GM19463 (cell line): Measurements from ENCODE around the gene SLC13A3.

Experiments used
- ATAC-seq: cut with Tn5 transposase; IDR thresholded peaks from one replicate; pipeline ENCODE4 v1.9.1; 2021; ENCODE audit warnings: mild to moderate bottlenecking, moderate library complexity; ENCODE audit not compliant: unreplicated experiment

The SLC13A3 gene

GRCh38 chr20:46637427-46638133 is 13.7 kb downstream of the SLC13A3 start:
- ATAC-seq = no peak

GRCh38 chr20:46637020-46637419 is 14.2 kb downstream of the SLC13A3 start:
- ATAC-seq = no peak

- no peak for ATAC-seq
Measured at GRCh38 chr20:46636514-46636913, 14.7 kb downstream of the SLC13A3 start.

DNA sequence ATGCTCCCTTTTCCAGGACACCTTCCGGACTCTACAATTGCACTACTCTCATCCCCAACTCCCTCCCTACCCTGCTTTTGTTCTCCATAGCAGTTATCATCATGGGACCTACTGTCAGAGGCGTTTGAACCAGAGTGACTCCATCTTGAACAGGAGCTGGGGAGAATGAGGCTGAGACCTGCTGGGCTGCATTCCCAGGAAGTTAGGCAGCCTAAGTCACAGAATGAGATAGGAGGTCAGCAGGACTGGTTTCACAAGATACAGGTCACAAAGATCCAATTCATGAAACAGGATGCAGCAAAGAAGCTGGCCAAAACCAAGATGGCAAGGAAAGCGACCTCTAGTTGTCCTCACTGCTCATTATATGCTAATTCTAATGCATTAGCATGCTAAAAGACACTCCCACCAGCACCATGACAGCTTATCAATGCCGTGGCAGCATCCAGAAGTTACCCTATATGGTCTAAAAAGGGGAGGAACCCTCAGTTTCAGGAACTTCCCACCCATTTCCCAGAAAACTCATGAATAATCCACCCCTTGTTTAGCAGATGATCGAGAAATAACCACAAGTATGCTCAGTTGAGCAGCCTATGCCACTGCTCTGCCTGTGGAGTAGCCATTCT is 15.6 kb downstream of the SLC13A3 start:
- no peak for ATAC-seq

DNA sequence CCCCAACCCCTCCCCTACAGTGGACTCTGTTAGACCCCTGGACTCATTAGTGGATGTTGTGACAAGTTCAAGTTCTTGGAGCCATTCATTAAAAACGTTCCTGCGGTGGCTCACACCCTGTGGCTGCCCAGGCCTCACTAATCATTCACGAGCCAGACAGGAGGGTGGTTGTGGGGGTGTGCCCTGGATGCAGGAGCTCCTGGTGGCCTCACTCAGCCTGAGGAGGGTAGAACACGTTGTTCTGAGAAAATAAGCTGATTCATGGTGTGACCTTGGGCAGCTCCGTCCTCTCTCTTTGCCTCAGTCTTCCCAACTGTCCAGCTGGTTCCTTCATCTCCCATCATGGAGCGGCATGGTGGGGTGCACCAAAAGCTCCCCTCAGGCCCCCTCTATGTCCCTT is 16.7 kb downstream of the SLC13A3 start:
- ATAC-seq = no peak

DNA sequence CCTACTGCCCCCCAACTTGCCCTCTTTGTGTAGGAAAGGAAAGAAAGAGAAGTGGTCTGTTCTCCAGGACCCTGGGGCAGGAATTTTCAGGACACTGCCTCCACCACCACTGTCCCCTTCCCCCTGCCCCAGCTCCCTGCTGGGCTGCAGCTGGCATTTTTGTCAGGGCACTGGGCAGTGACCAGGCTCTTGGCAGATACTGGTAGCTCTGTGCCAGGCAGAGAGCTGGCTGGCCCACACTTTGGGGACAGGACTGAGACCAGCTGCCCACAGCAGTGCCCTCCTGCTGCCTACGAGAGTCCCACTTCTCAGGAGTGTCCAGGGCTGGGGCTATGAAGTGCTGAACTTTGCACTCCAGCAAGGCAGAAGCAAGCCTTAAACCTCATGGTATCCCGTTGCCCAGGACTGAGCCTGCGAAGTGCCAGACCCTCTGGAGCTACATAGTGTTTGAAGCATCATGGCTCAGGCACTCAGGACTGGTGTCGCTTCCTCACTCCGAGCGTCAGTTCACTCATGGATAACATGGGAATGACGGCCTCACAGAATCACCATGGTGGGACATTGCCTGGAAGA is 19.3 kb downstream of the SLC13A3 start:
- no peak for ATAC-seq

DNA sequence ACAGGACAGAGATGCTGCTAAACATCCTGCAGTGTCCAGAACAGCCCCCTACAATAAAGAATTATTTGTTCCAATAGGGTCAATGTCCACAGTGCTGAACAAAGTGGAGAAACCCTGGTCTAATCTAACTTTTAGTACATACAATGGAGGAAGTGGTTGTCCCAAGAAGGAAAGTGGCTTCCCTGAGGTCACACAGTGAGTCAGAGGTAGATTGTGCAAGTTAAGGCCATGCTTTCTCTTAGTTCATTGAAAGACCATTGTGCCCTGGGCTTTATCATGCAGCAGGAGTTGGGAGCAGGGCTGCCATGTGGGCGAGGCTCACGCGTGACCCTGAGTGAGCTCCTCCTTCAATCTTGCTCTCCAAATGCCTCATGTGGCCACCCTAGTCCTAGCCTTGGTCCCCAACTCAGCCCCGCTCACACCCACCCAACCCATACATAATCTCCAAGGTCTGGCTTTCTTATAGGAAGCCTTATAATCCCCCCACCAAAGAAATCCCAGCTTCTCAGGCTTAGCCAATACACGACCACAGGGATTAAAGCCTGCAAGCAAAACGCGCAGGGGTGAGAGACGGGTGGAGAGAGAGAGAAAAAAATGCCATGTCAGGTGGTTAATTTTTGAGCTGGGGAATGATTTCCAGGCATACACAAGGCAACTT is 19.9 kb downstream of the SLC13A3 start:
- no peak for ATAC-seq

DNA sequence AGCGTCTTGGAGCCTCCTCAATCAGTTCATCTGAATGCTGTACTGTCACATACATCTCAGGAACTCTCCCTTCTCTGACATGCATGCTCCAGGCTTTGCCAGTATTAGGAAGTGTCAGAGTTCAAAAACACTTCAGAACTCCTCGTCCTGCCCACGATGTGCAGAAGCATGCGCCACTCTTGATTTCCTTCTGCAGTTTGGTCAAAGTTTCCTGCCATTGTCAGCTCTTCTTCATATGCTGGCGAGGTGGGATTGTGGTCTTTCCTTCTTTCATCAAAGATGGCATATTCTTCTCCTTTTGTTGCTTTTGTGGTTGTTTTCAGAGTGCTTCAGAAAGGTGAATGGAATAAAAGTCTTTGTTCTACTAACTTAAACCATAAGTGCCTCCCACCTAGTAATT is 21.0 kb downstream of the SLC13A3 start:
- no peak for ATAC-seq

GRCh38 chr20:46629341-46629740 is 21.9 kb downstream of the SLC13A3 start:
- no peak for ATAC-seq

GRCh38 chr20:46627234-46627633 is 24.0 kb downstream of the SLC13A3 start:
- no peak for ATAC-seq

DNA sequence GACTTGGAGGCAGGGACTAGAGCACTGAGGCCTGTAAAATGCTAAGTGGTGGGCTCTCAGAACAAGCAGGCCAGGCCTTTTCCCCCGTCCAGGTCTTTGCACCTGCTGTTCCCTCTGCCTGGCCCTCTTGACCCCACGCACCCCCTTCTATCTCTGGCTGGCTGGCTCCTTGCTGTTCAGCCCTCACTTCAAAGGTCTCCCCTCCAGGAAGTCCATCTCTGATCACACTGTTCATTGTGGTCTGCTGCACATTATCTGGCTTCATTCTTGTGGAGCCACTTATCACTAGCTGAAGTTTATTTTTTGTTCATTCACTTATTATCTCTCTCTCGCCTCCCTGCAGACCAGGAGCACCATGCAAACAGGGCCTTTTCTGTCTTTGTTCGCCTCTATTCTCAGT is 24.5 kb downstream of the SLC13A3 start:
- no peak for ATAC-seq

DNA sequence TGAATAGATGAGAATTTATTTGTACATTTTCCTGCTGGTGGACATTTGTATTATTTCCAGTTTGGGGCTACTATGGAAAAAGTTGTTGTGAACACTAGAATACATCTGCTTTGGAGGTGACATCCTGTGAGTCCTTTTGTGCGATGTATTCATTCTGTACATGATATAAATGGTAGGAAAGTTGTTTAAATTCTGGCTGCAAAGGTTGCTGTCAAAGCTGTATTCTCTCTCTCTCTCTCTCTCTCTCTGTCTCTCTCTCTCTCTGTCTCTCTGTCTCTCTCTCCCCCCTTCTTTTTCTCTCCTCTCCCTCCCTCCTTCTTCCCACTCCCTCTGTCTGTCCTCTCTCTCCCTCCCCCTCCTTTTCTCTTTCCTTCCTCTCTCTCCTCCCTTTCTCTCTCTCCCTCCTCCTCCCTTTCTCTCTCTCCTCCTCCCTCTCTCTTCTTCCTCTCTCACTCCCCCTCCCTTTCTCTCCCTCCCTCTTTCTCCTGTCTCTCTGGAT is 25.3 kb downstream of the SLC13A3 start:
- ATAC-seq = no peak

GRCh38 chr20:46624946-46625345 is 26.3 kb downstream of the SLC13A3 start:
- no peak for ATAC-seq

DNA sequence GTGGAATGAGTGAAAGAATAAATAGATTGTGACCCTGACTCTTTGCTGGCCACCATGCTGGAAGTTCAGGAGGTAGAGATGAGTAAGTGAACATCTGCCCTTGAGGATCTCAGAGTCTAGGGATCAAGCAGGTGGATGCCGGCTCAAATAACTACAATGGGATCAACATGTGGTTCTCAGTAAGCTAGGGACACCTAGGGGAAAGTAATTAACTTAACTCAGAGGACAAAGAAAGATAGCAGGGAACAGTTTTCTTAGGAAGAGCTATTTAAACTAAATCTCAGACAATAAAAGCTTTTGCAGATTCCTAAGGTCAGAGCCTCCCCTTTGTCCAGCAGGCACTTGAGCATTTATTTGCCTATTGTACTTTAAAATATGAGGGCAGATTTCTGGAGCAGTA is 29.1 kb downstream of the SLC13A3 start:
- no peak for ATAC-seq

- no peak for ATAC-seq
Measured at GRCh38 chr20:46621492-46621891, 29.8 kb downstream of the SLC13A3 start.

- ATAC-seq = no peak
Measured at GRCh38 chr20:46619445-46619844, 31.8 kb downstream of the SLC13A3 start.

GRCh38 chr20:46618316-46619100 is 32.8 kb downstream of the SLC13A3 start:
- ATAC-seq = no peak

DNA sequence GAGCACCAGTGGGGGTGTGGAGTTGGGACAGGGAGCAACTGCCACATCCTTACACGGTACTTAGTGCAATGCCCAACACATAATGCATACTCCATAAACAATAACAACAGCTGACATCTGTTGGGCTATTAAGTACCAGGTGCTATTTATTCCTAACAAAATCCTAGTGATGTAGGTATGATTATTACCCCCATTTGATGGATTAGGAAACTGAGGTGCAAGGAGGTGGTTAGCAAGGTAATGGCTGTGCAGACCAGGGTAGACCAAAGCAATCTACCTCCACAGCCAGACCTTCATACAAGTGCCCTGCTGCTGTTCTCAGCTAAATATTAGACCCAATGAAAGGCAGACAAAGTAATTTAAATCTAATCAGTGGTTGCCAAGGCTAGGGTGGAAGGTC is 36.8 kb downstream of the SLC13A3 start:
- ATAC-seq = no peak

DNA sequence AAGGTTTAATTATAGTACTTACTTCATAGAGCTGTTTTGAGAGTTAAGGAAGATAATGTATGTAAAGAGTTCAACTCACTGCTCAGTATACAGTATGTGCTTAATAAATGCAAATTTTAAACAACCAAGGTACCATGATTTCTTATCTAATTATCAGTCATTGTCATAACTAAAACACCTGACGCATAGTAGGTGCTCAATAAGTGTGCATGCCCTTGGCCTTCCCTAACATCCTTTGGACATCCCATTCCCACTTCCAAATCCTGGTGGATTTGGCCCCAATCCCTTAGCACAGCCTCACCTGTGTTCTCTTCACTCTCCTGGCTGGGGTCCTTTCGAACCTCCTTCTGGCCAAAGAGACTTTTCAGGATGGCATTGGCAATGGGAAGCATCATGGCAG is 41.1 kb downstream of the SLC13A3 start:
- ATAC-seq = no peak

DNA sequence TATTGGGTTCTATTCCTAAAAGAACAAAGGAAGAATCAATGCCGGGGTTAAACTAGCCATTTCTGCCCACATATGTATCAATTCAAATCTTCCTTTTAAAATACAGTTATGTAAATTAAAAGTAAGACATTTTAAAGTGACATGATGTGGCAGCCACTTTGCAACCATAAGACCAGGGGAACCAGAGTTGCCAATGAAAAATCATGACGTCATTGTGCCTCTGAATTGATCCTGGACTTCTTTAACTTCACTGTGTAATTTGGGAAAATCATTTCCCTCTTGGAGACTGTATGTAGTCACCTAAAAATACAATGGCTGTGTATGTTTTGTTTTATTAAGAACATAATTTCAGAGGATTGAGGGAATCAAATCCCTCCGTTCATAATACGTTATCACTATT is 42.2 kb downstream of the SLC13A3 start:
- no peak for ATAC-seq
